K562 (cell line): ENCODE measurements around the gene JADE2. TPM values are rescaled to one million over a fixed set of nuclear protein-coding genes. Genes with fewer than 3 reads are reported as not detected.

ENCODE experiments used
- PKNOX1 ChIP-seq: fragments of 450-650 bp; IDR thresholded peaks from 2 replicates; pipeline ENCODE4 v1.6.1; 2016
- polyA plus RNA-seq, 8 experiments: library from polyadenylated mRNA; depleted of rRNA in 4 of 8; stranded (reverse) in 5 of 8; unstranded in 3 of 8; fragments of >200 nt; fragmentation: Nextera tagmentation in 2 of 8; fragmentation: Illumina TruSeq in 1 of 8; extraction: Ambion mirVana in 2 of 8; extraction: Trizol in 1 of 8; gene quantifications; 2 replicates each; pipeline versions ENCODE4 v1.2.1 to v1.2.3, GENCODE V29; 2011 to 2014; ENCODE audit warnings: inconsistent platforms in 1 of 8, missing spikeins in 1 of 8
- total RNA-seq, 7 experiments: library from RNA; depleted of rRNA in 6 of 7; stranded (reverse); fragments of >200 nt in 6 of 7; fragmentation: Illumina TruSeq in 2 of 7; extraction: Trizol in 2 of 7; gene quantifications; 2 replicates each; pipeline versions ENCODE4 v1.2.1 to v1.2.3, GENCODE V29; 2011 to 2021; ENCODE audit warnings: low replicate concordance in 1 of 7
- TF ChIP-seq, protein P1 (sequence below): fragments of 450-650 bp; IDR thresholded peaks from 2 replicates; pipeline ENCODE4 v1.6.1; 2016; ENCODE audit warnings: low read depth
- TF ChIP-seq, protein P2 (sequence below): fragments of 450-650 bp; formaldehyde crosslinking; IDR thresholded peaks from 2 replicates; pipeline ENCODE4 v1.4.0; 2020; ENCODE audit warnings: mild to moderate bottlenecking, moderate library complexity

Gene JADE2
- total and polyA plus RNA-seq, 9 of the 15 experiments (the other 6 are each of a cell fraction or from before 2014, with no cell fraction given), result 0.50 to 23.3 (median 9.1) TPM

- TF ChIP-seq, protein P1, sequence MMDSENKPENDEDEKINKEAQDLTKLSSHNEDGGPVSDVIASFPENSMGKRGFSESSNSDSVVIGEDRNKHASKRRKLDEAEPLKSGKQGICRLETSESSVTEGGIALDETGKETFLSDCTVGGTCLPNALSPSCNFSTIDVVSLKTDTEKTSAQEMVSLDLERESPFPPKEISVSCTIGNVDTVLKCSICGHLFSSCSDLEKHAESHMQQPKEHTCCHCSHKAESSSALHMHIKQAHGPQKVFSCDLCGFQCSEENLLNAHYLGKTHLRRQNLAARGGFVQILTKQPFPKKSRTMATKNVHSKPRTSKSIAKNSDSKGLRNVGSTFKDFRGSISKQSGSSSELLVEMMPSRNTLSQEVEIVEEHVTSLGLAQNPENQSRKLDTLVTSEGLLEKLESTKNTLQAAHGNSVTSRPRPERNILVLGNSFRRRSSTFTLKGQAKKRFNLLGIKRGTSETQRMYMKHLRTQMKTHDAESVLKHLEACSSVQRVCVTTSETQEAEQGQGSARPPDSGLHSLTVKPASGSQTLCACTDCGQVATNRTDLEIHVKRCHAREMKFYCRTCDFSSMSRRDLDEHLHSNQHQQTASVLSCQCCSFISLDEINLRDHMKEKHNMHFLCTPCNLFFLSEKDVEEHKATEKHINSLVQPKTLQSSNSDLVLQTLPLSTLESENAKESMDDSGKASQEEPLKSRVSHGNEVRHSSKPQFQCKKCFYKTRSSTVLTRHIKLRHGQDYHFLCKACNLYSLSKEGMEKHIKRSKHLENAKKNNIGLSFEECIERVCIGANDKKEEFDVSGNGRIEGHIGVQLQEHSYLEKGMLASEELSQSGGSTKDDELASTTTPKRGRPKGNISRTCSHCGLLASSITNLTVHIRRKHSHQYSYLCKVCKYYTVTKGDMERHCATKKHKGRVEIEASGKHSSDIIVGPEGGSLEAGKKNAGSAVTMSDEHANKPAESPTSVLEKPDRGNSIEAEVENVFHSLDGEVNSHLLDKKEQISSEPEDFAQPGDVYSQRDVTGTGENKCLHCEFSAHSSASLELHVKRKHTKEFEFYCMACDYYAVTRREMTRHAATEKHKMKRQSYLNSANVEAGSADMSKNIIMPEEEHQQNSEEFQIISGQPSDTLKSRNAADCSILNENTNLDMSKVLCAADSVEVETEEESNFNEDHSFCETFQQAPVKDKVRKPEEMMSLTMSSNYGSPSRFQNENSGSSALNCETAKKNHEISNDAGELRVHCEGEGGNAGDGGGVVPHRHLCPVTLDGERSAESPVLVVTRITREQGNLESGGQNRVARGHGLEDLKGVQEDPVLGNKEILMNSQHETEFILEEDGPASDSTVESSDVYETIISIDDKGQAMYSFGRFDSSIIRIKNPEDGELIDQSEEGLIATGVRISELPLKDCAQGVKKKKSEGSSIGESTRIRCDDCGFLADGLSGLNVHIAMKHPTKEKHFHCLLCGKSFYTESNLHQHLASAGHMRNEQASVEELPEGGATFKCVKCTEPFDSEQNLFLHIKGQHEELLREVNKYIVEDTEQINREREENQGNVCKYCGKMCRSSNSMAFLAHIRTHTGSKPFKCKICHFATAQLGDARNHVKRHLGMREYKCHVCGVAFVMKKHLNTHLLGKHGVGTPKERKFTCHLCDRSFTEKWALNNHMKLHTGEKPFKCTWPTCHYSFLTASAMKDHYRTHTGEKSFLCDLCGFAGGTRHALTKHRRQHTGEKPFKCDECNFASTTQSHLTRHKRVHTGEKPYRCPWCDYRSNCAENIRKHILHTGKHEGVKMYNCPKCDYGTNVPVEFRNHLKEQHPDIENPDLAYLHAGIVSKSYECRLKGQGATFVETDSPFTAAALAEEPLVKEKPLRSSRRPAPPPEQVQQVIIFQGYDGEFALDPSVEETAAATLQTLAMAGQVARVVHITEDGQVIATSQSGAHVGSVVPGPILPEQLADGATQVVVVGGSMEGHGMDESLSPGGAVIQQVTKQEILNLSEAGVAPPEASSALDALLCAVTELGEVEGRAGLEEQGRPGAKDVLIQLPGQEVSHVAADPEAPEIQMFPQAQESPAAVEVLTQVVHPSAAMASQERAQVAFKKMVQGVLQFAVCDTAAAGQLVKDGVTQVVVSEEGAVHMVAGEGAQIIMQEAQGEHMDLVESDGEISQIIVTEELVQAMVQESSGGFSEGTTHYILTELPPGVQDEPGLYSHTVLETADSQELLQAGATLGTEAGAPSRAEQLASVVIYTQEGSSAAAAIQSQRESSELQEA, result no peak
- TF ChIP-seq, protein P2, sequence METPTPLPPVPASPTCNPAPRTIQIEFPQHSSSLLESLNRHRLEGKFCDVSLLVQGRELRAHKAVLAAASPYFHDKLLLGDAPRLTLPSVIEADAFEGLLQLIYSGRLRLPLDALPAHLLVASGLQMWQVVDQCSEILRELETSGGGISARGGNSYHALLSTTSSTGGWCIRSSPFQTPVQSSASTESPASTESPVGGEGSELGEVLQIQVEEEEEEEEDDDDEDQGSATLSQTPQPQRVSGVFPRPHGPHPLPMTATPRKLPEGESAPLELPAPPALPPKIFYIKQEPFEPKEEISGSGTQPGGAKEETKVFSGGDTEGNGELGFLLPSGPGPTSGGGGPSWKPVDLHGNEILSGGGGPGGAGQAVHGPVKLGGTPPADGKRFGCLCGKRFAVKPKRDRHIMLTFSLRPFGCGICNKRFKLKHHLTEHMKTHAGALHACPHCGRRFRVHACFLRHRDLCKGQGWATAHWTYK (CRISPR knock-in tag), result no peak
- peak; percentile 38; the same call in 1 of the 2 replicates for TF ChIP-seq PKNOX1
Measured at GRCh38 chr5:134603059-134603458, 77.6 kb downstream of the JADE2 start (continued).
